Esophagus muscularis mucosa (tissue), 4 donors: ENCODE data around the gene LRP2. TPM values are rescaled to one million over a fixed set of nuclear protein-coding genes. Genes with fewer than 3 reads are reported as not detected.

Experiments
- DNase-seq: peaks from one replicate; pipeline ENCODE4 v3.0.0-alpha.2; 2017; ENCODE audit errors: extremely low spot score
- H3K27ac ChIP-seq, 4 donors: fragments of 200-600 bp; sonication (generic); replicated peaks in 1 of 4; 1 replicate in 3 of 4; 2 replicates in 1 of 4; pipeline ENCODE4 v1.5.1; 2016 to 2019; ENCODE audit warnings: mild to moderate bottlenecking in 1 of 4
- H3K27me3 ChIP-seq, 4 donors: fragments of 200-600 bp; sonication (generic); one replicate each; pipeline versions ENCODE4 v1.5.1 to v1.6.0; 2016 to 2019
- H3K36me3 ChIP-seq, 4 donors: fragments of 200-600 bp; sonication (generic); one replicate each; pipeline ENCODE4 v1.5.1; 2016 to 2019
- H3K4me1 ChIP-seq, 4 donors: fragments of 200-600 bp; sonication (generic); one replicate each; pipeline ENCODE4 v1.5.1; 2016 to 2019
- H3K4me3 ChIP-seq, 4 donors: fragments of 200-600 bp; sonication (generic); 1 replicate in 2 of 4; 2 replicates in 2 of 4; pipeline ENCODE4 v1.5.1; 2016 to 2019; ENCODE audit warnings: mild to moderate bottlenecking in 4 of 4, moderate library complexity in 1 of 4
- H3K9me3 ChIP-seq, 4 donors: fragments of 200-600 bp; sonication (generic); 1 replicate in 3 of 4; 2 replicates in 1 of 4; pipeline ENCODE4 v1.5.1; 2016 to 2019
- CTCF ChIP-seq, 3 experiments: fragments of 200-600 bp in 2 of 3; fragments of 450-650 bp in 1 of 3; sonication (generic) in 2 of 3; IDR thresholded peaks; one replicate each; pipeline ENCODE4 v1.5.1; 2017 to 2019; ENCODE audit warnings: antibody characterized with exemption in 3 of 3, mild to moderate bottlenecking in 2 of 3, moderate library complexity in 1 of 3
- EP300 ChIP-seq: sonication (generic); formaldehyde crosslinking; IDR thresholded peaks from one replicate; pipeline ENCODE4 v1.6.1; 2017; ENCODE audit warnings: antibody characterized with exemption
- POLR2A ChIP-seq: fragments of 450-650 bp; IDR thresholded peaks from one replicate; pipeline ENCODE4 v1.6.1; 2017; ENCODE audit warnings: antibody characterized with exemption, moderate library complexity, mild to moderate bottlenecking, low read depth
- POLR2AphosphoS5 ChIP-seq, 2 donors: sonication (generic); formaldehyde crosslinking; IDR thresholded peaks; one replicate each; pipeline ENCODE4 v1.6.1; 2017; ENCODE audit warnings: antibody characterized with exemption in 2 of 2
- WGBS: methylation state at CpG from one replicate; pipeline ENCODE4 v1.1.5; 2018; 5-methylcytosine and 5-hydroxymethylcytosine counted together
- intact Hi-C: fragments of 100-400 bp; cut with DNase I; formaldehyde crosslinking; loops from one replicate; pipeline ENCODE4 v1.15.1; 2023
- total RNA-seq, 4 donors: library from RNA; depleted of rRNA; stranded (reverse); fragments of >200 nt; gene quantifications; one replicate each; pipeline versions ENCODE4 v1.1.0 to v1.2.1, GENCODE V29; 2016

LRP2 gene
- total RNA-seq, 4 donors from 2014 or later, result not detected

- WGBS, result 100% methylated on average over 1 of the region's 1 CpG
- no peaks in the 10 kb centered on the region for H3K4me1 ChIP-seq
- no peak for DNase-seq
- no peaks in the 10 kb centered on the region for H3K9me3 ChIP-seq
- H3K27me3 ChIP-seq, result no peaks in the 10 kb centered on the region
- no peak for TF ChIP-seq EP300
- no peak for TF ChIP-seq CTCF (IDR thresholded peaks at IDR 0.05)
- no peak for TF ChIP-seq POLR2AphosphoS5 (IDR thresholded peaks at IDR 0.05)
- no peak for TF ChIP-seq POLR2A
- no peak overlapping the region for H3K27ac ChIP-seq
- H3K4me3 ChIP-seq, result no peak overlapping the region
- H3K36me3 ChIP-seq, result no peaks in the 10 kb centered on the region
- intact Hi-C loops, result no loop called here
Observed at GRCh38 chr2:169178804-169179390, 183.4 kb downstream of the LRP2 start.

- Histone ChIP-seq H3K36me3 (no peaks in the 10 kb centered on the region), H3K27me3 (no peaks in the 10 kb centered on the region), H3K4me3 (no peak overlapping the region), H3K9me3 (no peaks in the 10 kb centered on the region), H3K4me1 (no peaks in the 10 kb centered on the region), H3K27ac (no peak overlapping the region)
- WGBS, result 65% methylated on average over 5 of the region's 5 CpGs
- DNase-seq, result no peak
- TF ChIP-seq POLR2A (no peak), POLR2AphosphoS5 (IDR thresholded peaks at IDR 0.05) (no peak), CTCF (IDR thresholded peaks at IDR 0.05) (no peak), EP300 (no peak)
- intact Hi-C loops, result no loop called here
Observed at GRCh38 chr2:169178364-169178763, 184.0 kb downstream of the LRP2 start.

- no peaks in the 10 kb centered on the region for H3K9me3 ChIP-seq
- no peak overlapping the region for H3K4me3 ChIP-seq
- no peak for DNase-seq
- 92% methylated on average over 10 of the region's 10 CpGs for WGBS
- intact Hi-C loops, result no loop called here
- no peaks in the 10 kb centered on the region for H3K27me3 ChIP-seq
- H3K27ac ChIP-seq, result no peak overlapping the region
- no peaks in the 10 kb centered on the region for H3K36me3 ChIP-seq
- TF ChIP-seq POLR2AphosphoS5 (IDR thresholded peaks at IDR 0.05) (no peak), EP300 (no peak), CTCF (IDR thresholded peaks at IDR 0.05) (no peak), POLR2A (no peak)
- H3K4me1 ChIP-seq, result no peaks in the 10 kb centered on the region
Observed at GRCh38 chr2:169175112-169175511, 187.2 kb downstream of the LRP2 start.

GRCh38 chr2:169173876-169174275, 188.5 kb downstream of the LRP2 start:
- WGBS, result 82% methylated on average over 9 of the region's 9 CpGs
- no peak for TF ChIP-seq EP300
- no peak for TF ChIP-seq CTCF (IDR thresholded peaks at IDR 0.05)
- TF ChIP-seq POLR2A, result no peak
- TF ChIP-seq POLR2AphosphoS5 (IDR thresholded peaks at IDR 0.05), result no peak

GRCh38 chr2:169172914-169173313, 189.4 kb downstream of the LRP2 start:
- 75% methylated on average over 2 of the region's 2 CpGs for WGBS
- H3K4me1 ChIP-seq, result no peaks in the 10 kb centered on the region
- no peaks in the 10 kb centered on the region for H3K27me3 ChIP-seq
- peak; percentile 39 for DNase-seq
- TF ChIP-seq EP300 (no peak), CTCF (IDR thresholded peaks at IDR 0.05) (no peak)
- H3K27ac ChIP-seq, result no peak overlapping the region
- no peak overlapping the region for H3K4me3 ChIP-seq
- no peaks in the 10 kb centered on the region for H3K36me3 ChIP-seq
- intact Hi-C loops, result no loop called here
- no peaks in the 10 kb centered on the region for H3K9me3 ChIP-seq

More at GRCh38 chr2:169173876-169174275, 188.5 kb downstream of the LRP2 start:
- peak; percentile 80 for DNase-seq
- H3K27me3 ChIP-seq, result no peaks in the 10 kb centered on the region
- no peak overlapping the region for H3K4me3 ChIP-seq
- intact Hi-C loops, result no loop called here
- no peaks in the 10 kb centered on the region for H3K4me1 ChIP-seq
- no peak overlapping the region for H3K27ac ChIP-seq
- no peaks in the 10 kb centered on the region for H3K9me3 ChIP-seq
- no peaks in the 10 kb centered on the region for H3K36me3 ChIP-seq
